HepG2 (cell line): ENCODE data around the gene RMDN2. TPM values are rescaled to one million over a fixed set of nuclear protein-coding genes. Genes with fewer than 3 reads are reported as not detected.

ENCODE experiments used
- AFF4 ChIP-seq: sonication (generic); formaldehyde crosslinking; IDR thresholded peaks from 2 replicates; pipeline ENCODE4 v1.4.0; 2020; ENCODE audit warnings: missing genetic modification reagents
- JARID2 ChIP-seq: sonication (generic); formaldehyde crosslinking; IDR thresholded peaks from 2 replicates; pipeline ENCODE4 v1.8.1; 2023; ENCODE audit warnings: missing genetic modification reagents, inconsistent platforms; ENCODE audit not compliant: insufficient replicate concordance
- KDM6A ChIP-seq: IDR thresholded peaks from 2 replicates; pipeline ENCODE4 v1.6.1; 2016; ENCODE audit warnings: low read depth
- PHF21A ChIP-seq: sonication (generic); formaldehyde crosslinking; IDR thresholded peaks from 2 replicates; pipeline ENCODE4 v1.5.0; 2020; ENCODE audit warnings: mild to moderate bottlenecking, missing genetic modification reagents
- PREB ChIP-seq: sonication (generic); formaldehyde crosslinking; IDR thresholded peaks from 2 replicates; pipeline ENCODE4 v1.4.0; 2020; ENCODE audit warnings: missing genetic modification reagents
- RCOR2 ChIP-seq: IDR thresholded peaks from 2 replicates; pipeline ENCODE4 v1.6.1; 2016; ENCODE audit warnings: missing biosample characterization, missing genetic modification reagents
- SRY ChIP-seq: sonication (generic); formaldehyde crosslinking; IDR thresholded peaks from 2 replicates; pipeline ENCODE4 v1.8.0; 2022; ENCODE audit warnings: mild to moderate bottlenecking, missing genetic modification reagents
- SYNCRIP ChIP-seq: fragments of 200-400 bp; formaldehyde crosslinking; IDR thresholded peaks from 2 replicates; pipeline ENCODE4 v1.6.1; 2018; ENCODE audit warnings: mild to moderate bottlenecking, low read depth, low read length; ENCODE audit not compliant: insufficient read depth
- XRCC5 ChIP-seq: fragments of 200-400 bp; formaldehyde crosslinking; optimal IDR thresholded peaks from 2 replicates; pipeline ENCODE3; 2017; ENCODE audit warnings: mild to moderate bottlenecking, low read length
- YY1 ChIP-seq: IDR thresholded peaks from 2 replicates; pipeline ENCODE4 v1.6.1; 2011; ENCODE audit warnings: low read length, low read depth, moderate library complexity, mild to moderate bottlenecking; ENCODE audit not compliant: insufficient read depth, insufficient replicate concordance
- ZBTB40 ChIP-seq, 2 experiments: fragments of 450-650 bp in 1 of 2; sonication (generic) in 1 of 2; formaldehyde crosslinking in 1 of 2; IDR thresholded peaks; 2 replicates each; pipeline versions ENCODE4 v1.6.1 to v1.8.0; 2016 to 2022; ENCODE audit warnings: antibody characterized with exemption in 1 of 2, mild to moderate bottlenecking in 1 of 2, missing genetic modification reagents in 1 of 2
- ZC3H13 ChIP-seq: sonication (generic); formaldehyde crosslinking; IDR thresholded peaks from 2 replicates; pipeline ENCODE4 v1.8.1; 2023; ENCODE audit warnings: mild to moderate bottlenecking, missing genetic modification reagents, moderate library complexity
- polyA plus RNA-seq, 8 experiments: library from polyadenylated mRNA; depleted of rRNA in 3 of 8; stranded (reverse) in 7 of 8; unstranded in 1 of 8; fragments of >200 nt; fragmentation: Illumina TruSeq in 4 of 8; extraction: Trizol in 4 of 8; gene quantifications; 2 replicates each; pipeline versions ENCODE4 v1.2.1 to v1.2.3, GENCODE V29; 2011 to 2016; ENCODE audit warnings: low read depth in 4 of 8, missing spikeins in 1 of 8, mixed read lengths in 1 of 8; ENCODE audit not compliant: insufficient read depth in 1 of 8
- total RNA-seq, 5 experiments: library from RNA; depleted of rRNA; stranded (reverse); fragments of >200 nt; fragmentation: Illumina TruSeq; extraction: Trizol; gene quantifications; 2 replicates each; pipeline ENCODE4 v1.2.3, GENCODE V29; 2016; ENCODE audit warnings: low read depth in 1 of 5

The RMDN2 gene
- total and polyA plus RNA-seq, 2 of the 13 experiments (the other 11 are each of a cell fraction or from before 2014, with no cell fraction given): 2.3 to 8.9 TPM

- no peak; the same call in 1 of the 2 replicates for TF ChIP-seq RCOR2 (CRISPR knock-in tag)
- TF ChIP-seq SRY (CRISPR knock-in tag): peak; percentile 92; the same call in 1 of the 2 replicates
- TF ChIP-seq XRCC5: peak; percentile 95
- no peak for TF ChIP-seq SYNCRIP
- TF ChIP-seq ZBTB40 (IDR thresholded peaks at IDR 0.05): peak; percentile 88
- TF ChIP-seq ZBTB40 (CRISPR knock-in tag; IDR thresholded peaks at IDR 0.05): peak; percentile 94
- TF ChIP-seq JARID2: no peak
- no peak for TF ChIP-seq PREB (CRISPR knock-in tag)
- no peak for TF ChIP-seq AFF4 (CRISPR knock-in tag)
- peak; percentile 38; the same call in 1 of the 2 replicates for TF ChIP-seq KDM6A (CRISPR knock-in tag)
- peak; percentile 93; the same call in 1 of the 2 replicates for TF ChIP-seq ZC3H13 (CRISPR knock-in tag)
- TF ChIP-seq PHF21A (CRISPR knock-in tag): peak; percentile 95
- peak; percentile 84 for TF ChIP-seq YY1
Measured at GRCh38 chr2:37925063-37925897, at the start of gene RMDN2 (continued).
